HepG2 (cell line): ENCODE data around the gene ST3GAL2. TPM values are rescaled to one million over a fixed set of nuclear protein-coding genes. Genes with fewer than 3 reads are reported as not detected.

ENCODE experiments used
- ARNT2 ChIP-seq: sonication (generic); formaldehyde crosslinking; IDR thresholded peaks from 2 replicates; pipeline ENCODE4 v1.8.0; 2022; ENCODE audit warnings: mild to moderate bottlenecking, low read depth, missing genetic modification reagents, moderate library complexity
- CC2D1A ChIP-seq: sonication (generic); formaldehyde crosslinking; IDR thresholded peaks from 2 replicates; pipeline ENCODE4 v1.8.1; 2023; ENCODE audit warnings: mild to moderate bottlenecking, missing genetic modification reagents
- ELF3 ChIP-seq: IDR thresholded peaks from 2 replicates; pipeline ENCODE4 v1.6.1; 2016; ENCODE audit warnings: missing genetic modification reagents, missing compliant biosample characterization
- HIVEP1 ChIP-seq: sonication (generic); formaldehyde crosslinking; IDR thresholded peaks from 2 replicates; pipeline ENCODE4 v1.4.0; 2020; ENCODE audit warnings: mild to moderate bottlenecking, missing genetic modification reagents
- NR2F6 ChIP-seq, 2 experiments: IDR thresholded peaks; 2 replicates each; pipeline ENCODE4 v1.6.1; 2016; ENCODE audit warnings: antibody characterized with exemption in 1 of 2, mild to moderate bottlenecking in 1 of 2
- PITX1 ChIP-seq: sonication (generic); formaldehyde crosslinking; IDR thresholded peaks from 2 replicates; pipeline ENCODE4 v1.5.1; 2020; ENCODE audit warnings: mild to moderate bottlenecking, missing genetic modification reagents
- TMF1 ChIP-seq: sonication (generic); formaldehyde crosslinking; IDR thresholded peaks from 2 replicates; pipeline ENCODE4 v1.8.1; 2022; ENCODE audit warnings: low read depth, missing genetic modification reagents
- TSC22D2 ChIP-seq: sonication (generic); formaldehyde crosslinking; IDR thresholded peaks from 2 replicates; pipeline ENCODE4 v1.5.1; 2020; ENCODE audit warnings: missing genetic modification reagents, mild to moderate bottlenecking, borderline replicate concordance
- ZNF75D ChIP-seq: sonication (generic); formaldehyde crosslinking; IDR thresholded peaks from 2 replicates; pipeline ENCODE4 v1.8.1; 2023; ENCODE audit warnings: missing genetic modification reagents, mild to moderate bottlenecking, borderline replicate concordance
- ZNF839 ChIP-seq: sonication (generic); formaldehyde crosslinking; IDR thresholded peaks from 2 replicates; pipeline ENCODE4 v1.4.0; 2020; ENCODE audit warnings: missing genetic modification reagents, mild to moderate bottlenecking, borderline replicate concordance
- ZSCAN20 ChIP-seq: sonication (generic); formaldehyde crosslinking; IDR thresholded peaks from 2 replicates; pipeline ENCODE4 v1.4.0; 2020; ENCODE audit warnings: missing genetic modification reagents, mild to moderate bottlenecking, borderline replicate concordance
- ZSCAN29 ChIP-seq: sonication (generic); formaldehyde crosslinking; conservative IDR thresholded peaks from 2 replicates; pipeline ENCODE4 v1.4.0; 2020; ENCODE audit warnings: mild to moderate bottlenecking, missing genetic modification reagents
- polyA plus RNA-seq, 8 experiments: library from polyadenylated mRNA; depleted of rRNA in 3 of 8; stranded (reverse) in 7 of 8; unstranded in 1 of 8; fragments of >200 nt; fragmentation: Illumina TruSeq in 4 of 8; extraction: Trizol in 4 of 8; gene quantifications; 2 replicates each; pipeline versions ENCODE4 v1.2.1 to v1.2.3, GENCODE V29; 2011 to 2016; ENCODE audit warnings: low read depth in 4 of 8, missing spikeins in 1 of 8, mixed read lengths in 1 of 8; ENCODE audit not compliant: insufficient read depth in 1 of 8
- total RNA-seq, 5 experiments: library from RNA; depleted of rRNA; stranded (reverse); fragments of >200 nt; fragmentation: Illumina TruSeq; extraction: Trizol; gene quantifications; 2 replicates each; pipeline ENCODE4 v1.2.3, GENCODE V29; 2016; ENCODE audit warnings: low read depth in 1 of 5
- TF ChIP-seq, protein P1 (sequence below): sonication (generic); formaldehyde crosslinking; IDR thresholded peaks from 2 replicates; pipeline ENCODE4 v1.9.0; 2022; ENCODE audit warnings: low read depth, missing genetic modification reagents
- TF ChIP-seq, protein P2 (sequence below): IDR thresholded peaks from 2 replicates; pipeline ENCODE4 v1.6.1; 2016; ENCODE audit warnings: missing compliant biosample characterization, missing genetic modification reagents, borderline replicate concordance
- TF ChIP-seq, protein P3 (sequence below): sonication (generic); formaldehyde crosslinking; IDR thresholded peaks from 2 replicates; pipeline ENCODE4 v1.4.0; 2020; ENCODE audit warnings: mild to moderate bottlenecking, missing genetic modification reagents
- TF ChIP-seq, protein P4 (sequence below): conservative IDR thresholded peaks from 2 replicates; pipeline ENCODE4 v1.6.1; 2018; ENCODE audit warnings: missing genetic modification reagents

ST3GAL2 gene
- total and polyA plus RNA-seq, 2 of the 13 experiments (the other 11 are each of a cell fraction or from before 2014, with no cell fraction given) = 16.3 to 24.9 TPM

DNA sequence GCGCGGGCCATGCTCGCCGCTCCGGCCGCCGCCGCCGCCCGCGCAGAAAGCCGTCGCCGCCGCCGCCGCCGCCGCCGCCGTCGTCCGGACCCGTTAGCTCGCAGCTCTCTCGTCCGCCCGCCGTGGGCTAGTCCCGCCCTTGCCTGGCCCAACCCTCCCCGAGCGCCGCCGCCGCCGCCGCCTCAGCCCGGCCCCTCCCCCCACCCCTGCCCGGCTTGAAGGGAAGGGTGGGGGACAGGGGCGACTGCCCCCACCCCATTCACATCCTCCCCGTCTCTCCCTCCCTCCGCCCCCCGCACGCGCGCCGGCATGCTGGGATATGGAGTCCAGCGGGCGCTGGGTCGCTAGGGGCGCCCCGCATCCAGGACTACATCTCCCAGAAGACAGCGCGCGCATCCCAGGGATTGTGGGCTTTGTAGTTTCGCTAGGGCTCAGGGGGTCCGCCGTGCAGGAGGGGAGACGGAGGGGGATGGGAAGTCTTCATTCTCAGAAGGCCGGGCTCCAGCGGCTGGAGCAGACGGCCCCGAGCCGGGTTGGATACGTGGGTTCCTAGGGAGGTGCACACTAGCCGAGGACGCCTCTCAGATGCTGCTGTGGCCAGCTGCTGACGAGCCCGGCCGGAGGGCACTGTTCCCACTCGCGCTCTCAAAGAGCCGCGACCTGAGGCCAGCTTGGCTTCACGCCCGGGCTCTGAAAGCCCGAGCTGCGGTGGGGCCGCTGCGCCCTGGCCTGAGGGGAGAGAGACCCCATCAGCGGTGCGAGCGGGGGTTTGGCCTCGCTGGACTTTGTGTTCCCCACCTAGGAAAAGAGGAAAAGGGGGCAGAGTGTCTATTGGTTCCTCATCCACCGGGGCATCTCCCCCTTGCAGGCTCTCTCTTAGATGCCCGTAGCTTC, at the start of gene ST3GAL2 (continued):
- peak; percentile 11; the same call in 1 of the 2 replicates for TF ChIP-seq ELF3 (CRISPR knock-in tag)
- 0 out of 2 replicates have a peak, but pooled peaks have one; percentile 57 for TF ChIP-seq ZSCAN29 (CRISPR knock-in tag)
- TF ChIP-seq ARNT2 (CRISPR knock-in tag) = no peak
- TF ChIP-seq CC2D1A (CRISPR knock-in tag) = no peak
- TF ChIP-seq, protein P1, sequence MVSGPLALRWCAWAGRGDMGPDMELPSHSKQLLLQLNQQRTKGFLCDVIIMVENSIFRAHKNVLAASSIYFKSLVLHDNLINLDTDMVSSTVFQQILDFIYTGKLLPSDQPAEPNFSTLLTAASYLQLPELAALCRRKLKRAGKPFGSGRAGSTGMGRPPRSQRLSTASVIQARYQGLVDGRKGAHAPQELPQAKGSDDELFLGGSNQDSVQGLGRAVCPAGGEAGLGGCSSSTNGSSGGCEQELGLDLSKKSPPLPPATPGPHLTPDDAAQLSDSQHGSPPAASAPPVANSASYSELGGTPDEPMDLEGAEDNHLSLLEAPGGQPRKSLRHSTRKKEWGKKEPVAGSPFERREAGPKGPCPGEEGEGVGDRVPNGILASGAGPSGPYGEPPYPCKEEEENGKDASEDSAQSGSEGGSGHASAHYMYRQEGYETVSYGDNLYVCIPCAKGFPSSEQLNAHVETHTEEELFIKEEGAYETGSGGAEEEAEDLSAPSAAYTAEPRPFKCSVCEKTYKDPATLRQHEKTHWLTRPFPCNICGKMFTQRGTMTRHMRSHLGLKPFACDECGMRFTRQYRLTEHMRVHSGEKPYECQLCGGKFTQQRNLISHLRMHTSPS = peak; percentile 37; the same call in 1 of the 2 replicates
- peak; percentile 55; the same call in 1 of the 2 replicates for TF ChIP-seq NR2F6 (IDR thresholded peaks at IDR 0.05)
- peak; percentile 44; the same call in 1 of the 2 replicates for TF ChIP-seq NR2F6 (CRISPR knock-in tag; IDR thresholded peaks at IDR 0.05)
- TF ChIP-seq, protein P2, sequence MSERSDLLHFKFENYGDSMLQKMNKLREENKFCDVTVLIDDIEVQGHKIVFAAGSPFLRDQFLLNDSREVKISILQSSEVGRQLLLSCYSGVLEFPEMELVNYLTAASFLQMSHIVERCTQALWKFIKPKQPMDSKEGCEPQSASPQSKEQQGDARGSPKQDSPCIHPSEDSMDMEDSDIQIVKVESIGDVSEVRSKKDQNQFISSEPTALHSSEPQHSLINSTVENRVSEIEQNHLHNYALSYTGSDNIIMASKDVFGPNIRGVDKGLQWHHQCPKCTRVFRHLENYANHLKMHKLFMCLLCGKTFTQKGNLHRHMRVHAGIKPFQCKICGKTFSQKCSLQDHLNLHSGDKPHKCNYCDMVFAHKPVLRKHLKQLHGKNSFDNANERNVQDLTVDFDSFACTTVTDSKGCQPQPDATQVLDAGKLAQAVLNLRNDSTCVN (CRISPR knock-in tag) = no peak
- TF ChIP-seq, protein P3, sequence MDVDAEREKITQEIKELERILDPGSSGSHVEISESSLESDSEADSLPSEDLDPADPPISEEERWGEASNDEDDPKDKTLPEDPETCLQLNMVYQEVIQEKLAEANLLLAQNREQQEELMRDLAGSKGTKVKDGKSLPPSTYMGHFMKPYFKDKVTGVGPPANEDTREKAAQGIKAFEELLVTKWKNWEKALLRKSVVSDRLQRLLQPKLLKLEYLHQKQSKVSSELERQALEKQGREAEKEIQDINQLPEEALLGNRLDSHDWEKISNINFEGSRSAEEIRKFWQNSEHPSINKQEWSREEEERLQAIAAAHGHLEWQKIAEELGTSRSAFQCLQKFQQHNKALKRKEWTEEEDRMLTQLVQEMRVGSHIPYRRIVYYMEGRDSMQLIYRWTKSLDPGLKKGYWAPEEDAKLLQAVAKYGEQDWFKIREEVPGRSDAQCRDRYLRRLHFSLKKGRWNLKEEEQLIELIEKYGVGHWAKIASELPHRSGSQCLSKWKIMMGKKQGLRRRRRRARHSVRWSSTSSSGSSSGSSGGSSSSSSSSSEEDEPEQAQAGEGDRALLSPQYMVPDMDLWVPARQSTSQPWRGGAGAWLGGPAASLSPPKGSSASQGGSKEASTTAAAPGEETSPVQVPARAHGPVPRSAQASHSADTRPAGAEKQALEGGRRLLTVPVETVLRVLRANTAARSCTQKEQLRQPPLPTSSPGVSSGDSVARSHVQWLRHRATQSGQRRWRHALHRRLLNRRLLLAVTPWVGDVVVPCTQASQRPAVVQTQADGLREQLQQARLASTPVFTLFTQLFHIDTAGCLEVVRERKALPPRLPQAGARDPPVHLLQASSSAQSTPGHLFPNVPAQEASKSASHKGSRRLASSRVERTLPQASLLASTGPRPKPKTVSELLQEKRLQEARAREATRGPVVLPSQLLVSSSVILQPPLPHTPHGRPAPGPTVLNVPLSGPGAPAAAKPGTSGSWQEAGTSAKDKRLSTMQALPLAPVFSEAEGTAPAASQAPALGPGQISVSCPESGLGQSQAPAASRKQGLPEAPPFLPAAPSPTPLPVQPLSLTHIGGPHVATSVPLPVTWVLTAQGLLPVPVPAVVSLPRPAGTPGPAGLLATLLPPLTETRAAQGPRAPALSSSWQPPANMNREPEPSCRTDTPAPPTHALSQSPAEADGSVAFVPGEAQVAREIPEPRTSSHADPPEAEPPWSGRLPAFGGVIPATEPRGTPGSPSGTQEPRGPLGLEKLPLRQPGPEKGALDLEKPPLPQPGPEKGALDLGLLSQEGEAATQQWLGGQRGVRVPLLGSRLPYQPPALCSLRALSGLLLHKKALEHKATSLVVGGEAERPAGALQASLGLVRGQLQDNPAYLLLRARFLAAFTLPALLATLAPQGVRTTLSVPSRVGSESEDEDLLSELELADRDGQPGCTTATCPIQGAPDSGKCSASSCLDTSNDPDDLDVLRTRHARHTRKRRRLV (CRISPR knock-in tag) = peak; percentile 78; the same call in 1 of the 2 replicates
- TF ChIP-seq ZNF839 (CRISPR knock-in tag) = no peak
- no peak for TF ChIP-seq TMF1
- TF ChIP-seq, protein P4, sequence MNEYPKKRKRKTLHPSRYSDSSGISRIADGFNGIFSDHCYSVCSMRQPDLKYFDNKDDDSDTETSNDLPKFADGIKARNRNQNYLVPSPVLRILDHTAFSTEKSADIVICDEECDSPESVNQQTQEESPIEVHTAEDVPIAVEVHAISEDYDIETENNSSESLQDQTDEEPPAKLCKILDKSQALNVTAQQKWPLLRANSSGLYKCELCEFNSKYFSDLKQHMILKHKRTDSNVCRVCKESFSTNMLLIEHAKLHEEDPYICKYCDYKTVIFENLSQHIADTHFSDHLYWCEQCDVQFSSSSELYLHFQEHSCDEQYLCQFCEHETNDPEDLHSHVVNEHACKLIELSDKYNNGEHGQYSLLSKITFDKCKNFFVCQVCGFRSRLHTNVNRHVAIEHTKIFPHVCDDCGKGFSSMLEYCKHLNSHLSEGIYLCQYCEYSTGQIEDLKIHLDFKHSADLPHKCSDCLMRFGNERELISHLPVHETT = peak; percentile 81
- no peak for TF ChIP-seq ZNF75D (CRISPR knock-in tag)
- TF ChIP-seq PITX1 (CRISPR knock-in tag) = peak; percentile 35; the same call in 1 of the 2 replicates
- TF ChIP-seq TSC22D2 (CRISPR knock-in tag) = no peak
- TF ChIP-seq ZSCAN20 (CRISPR knock-in tag) = no peak
- TF ChIP-seq HIVEP1 (CRISPR knock-in tag) = peak; percentile 77; the same call in 1 of the 2 replicates
